GM19397 (cell line): ENCODE measurements around the gene SNX30.

ENCODE experiments used
- ATAC-seq: cut with Tn5 transposase; IDR thresholded peaks from one replicate; pipeline ENCODE4 v1.9.1; 2021; ENCODE audit warnings: mild to moderate bottlenecking, moderate library complexity; ENCODE audit not compliant: unreplicated experiment

SNX30 gene

DNA sequence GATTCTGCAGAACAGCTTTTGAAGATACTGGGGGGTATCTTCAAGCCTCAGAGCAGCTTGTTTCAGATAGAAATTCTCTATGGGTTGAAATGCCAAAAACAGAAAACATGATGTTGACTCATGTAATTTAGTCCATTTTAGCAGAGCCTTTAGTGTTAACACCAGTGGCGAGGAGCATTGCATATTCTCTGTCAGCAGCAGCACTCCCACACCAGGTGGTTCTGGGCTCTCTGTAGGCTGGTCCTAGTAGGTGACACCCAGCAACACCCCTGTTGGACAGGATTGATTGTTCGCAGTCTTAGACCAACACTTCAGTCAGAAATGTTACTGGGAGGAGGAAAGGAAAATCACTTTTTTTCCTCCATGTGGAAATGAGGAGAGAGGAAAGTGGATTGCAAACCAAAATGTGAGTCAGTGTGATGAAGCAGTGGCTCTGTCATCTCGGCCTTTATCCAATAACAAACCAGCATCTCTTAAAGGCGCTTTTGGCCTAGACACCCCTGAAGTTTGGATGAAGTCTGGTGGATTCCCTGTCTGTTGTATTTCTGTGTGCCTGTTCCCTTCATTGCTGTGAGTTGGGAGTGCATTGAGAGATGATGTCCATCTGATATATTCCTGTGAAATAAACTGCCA lies 123.3 kb downstream of the SNX30 start:
- ATAC-seq, result no peak

DNA sequence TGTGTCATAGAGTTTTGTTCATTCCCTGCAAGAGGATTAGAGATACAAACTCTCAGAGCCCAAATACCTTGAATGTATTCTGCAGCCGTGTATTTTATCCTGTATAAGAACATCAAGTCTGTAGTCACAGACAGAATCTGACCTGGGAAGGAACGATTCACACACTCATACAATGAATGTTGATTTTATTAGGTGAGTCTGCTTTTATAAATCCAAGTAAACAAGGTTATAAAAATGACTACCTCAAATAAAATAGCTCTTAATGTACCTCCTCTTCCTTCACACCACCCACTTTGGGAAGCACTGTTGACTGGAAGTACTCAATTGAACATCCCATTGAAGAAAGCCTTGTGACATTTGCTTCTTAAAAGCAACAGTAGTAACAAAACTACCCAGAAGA lies 128.2 kb downstream of the SNX30 start:
- ATAC-seq, result no peak

DNA sequence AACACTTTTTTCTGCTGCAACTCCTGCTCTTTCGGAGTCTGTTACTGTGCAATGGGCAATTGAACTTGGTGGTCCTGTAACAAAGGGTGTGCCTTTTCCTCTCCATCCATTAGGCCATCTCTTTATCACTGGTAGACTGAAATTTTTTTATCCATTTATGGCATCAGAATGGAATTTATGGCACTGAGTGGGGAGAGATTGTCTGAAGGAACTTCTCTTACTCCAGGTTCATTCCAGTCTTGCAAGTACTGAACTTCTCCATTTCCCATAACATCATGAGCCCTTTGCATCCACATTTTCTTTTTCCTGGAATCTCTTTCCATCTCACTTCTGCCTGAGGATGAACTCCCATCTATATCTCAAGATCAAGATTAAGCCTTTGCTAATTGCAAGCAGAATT lies 130.1 kb downstream of the SNX30 start:
- no peak for ATAC-seq

DNA sequence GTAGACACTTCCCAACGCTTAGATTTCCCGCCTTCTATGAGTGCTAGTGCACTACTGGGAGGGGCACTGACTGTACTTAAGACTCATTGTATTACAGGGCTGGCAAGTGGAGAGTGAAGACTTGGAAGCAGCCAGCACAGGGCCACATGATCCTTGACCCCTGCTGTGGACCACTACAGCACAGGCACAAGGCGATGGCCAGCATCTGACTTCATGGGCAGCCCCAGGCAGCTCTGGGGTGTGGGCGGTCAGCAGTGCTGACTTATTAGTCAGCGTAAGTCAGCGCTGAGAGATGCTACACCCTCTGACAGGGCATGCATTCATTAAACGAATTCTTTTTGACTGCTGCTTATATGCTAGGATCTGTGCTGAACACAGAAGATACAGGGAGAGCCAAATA lies 130.8 kb downstream of the SNX30 start:
- ATAC-seq, result no peak

DNA sequence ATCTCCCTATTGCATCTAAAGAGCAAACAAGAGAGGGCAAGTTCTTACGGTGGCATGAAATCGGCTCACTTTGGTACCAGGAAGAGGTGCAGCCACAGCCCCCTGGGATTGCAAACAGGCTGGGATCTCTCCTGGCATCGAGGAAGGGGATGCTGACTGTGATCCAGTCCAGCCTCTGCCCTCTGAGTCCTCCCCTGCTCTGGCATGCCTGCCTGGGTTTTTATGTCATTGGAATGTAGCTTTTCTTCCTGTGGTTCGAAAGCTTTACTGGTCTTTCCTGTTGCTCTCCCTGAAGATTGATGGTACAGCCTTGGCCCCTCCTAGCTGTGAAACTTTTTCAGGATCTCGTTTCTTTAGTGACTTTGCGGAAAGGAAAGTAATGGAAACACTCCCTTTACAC lies 133.5 kb downstream of the SNX30 start:
- ATAC-seq, result no peak

DNA sequence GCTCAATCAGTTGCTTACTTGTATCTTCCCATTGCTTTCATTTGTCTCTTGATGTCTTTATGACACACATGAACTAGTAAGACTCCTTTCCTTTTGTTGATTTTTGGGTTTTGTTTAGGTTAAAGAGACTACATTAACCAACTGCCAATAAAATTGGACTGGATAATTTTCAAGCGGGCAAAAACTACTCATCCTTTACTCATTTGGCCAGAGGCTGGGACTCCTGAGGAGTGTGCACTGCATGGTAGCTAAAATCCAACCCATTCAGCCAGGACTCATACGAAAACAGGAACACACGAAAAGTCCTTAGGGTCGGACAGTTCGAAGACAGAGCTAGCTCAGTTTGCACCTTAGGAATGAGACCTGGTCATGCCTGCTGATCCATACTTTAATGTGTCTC lies 134.2 kb downstream of the SNX30 start:
- ATAC-seq, result no peak

DNA sequence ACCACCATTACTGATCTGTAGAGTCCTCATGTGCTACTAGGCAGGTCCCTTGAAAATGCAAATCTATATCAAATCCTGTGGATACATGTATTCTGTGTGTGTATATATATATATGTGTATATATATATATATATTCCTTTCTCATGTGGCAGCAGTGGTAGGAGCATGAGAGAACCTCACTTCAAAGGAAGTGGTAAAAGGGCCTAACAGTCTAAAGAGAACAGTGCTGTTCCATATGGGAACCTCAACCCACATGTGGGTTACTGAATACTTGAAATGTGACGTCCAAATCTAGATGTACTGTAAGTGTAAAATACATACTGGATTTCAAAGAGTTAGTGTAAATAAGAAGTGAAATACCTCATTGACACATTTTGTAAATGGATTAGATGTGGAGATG lies 134.8 kb downstream of the SNX30 start:
- no peak for ATAC-seq

DNA sequence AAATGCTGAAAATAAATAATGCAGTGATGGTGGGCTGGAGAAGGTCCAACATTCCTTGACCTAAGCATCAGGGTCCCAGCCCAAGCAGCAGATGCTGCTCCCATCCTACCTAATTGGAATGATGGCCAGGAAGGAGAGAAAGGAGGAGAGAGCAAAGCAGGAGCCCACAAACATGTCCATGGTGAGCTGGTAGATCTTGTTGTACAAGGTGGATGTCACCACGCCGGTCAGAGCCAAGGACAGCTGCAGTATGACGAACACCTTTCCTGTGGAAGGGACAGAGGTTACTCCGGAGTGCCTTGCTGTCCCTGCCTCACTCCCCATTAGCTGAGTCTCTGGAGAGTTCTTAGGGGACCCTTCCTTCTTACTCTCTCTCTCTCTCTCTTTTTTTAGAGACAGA lies 135.8 kb downstream of the SNX30 start:
- no peak for ATAC-seq

DNA sequence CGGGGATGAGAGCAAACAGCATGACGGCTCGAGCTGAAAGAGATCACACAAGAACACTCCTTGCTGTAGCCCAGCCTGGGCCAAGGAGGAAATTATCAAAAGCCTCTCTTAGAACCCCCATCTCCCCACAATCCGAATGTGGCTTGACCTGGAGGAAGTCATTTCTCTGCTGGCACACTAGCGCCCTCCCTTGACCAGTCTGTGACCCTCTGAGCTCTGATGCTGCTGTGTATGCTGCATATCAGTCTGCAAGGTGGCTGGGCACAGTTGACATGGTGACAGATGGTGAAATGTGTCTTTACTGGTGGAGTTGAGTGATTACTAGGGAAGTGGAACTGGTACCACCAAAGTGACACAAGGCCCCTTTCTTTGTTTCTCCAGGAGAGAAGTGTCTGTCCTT lies 136.8 kb downstream of the SNX30 start:
- no peak for ATAC-seq

DNA sequence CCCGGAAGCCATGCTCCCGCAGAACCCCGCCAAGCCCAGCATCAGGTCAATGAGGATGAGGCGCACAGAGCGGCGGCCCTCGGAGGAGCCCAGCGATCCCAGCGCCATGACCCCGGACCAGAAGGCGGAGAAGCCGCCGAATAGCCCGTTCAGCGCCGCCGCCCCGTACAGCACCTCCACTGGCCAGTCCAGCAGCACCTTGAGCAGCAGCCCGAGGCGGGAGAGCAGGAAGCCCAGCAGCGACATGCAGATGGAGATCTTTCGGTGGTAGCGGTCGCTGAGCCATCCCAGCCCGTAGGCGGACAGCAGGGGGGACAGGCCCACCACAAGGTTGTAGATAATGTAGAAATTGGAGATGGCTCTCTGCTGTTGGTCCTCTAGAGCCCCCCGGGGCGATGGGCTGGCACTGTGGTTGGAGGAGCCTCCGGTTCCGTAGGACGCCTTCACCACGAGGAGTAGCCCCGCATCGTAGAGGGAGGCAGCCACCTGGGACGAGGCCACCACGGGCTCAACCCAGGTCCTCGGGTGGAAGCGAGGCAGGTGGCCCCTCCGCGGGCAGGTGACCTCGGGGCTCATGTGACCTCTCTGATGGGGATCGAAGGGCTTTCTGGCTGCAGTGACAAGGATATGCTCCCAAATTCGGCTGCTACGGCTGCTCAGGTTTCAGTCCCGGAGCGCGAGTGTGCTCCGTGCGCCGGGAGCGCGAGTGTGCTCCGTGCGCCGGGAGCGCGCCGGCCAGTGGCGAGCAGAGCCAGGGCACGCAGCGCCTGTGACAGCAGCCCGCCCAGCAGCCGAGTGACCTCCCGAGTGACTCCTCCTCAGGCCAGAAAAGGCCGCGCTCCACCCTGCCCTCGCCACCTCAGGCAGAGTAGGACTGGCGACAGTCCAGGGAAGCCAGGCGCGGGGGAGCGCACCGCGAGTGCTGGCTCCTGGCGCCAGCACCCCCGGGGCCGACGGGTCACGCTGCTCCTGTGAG lies 139.8 kb downstream of the SNX30 start, which contains the start of gene SLC46A2:
Gene SLC46A2 (minus strand): TSS at position 771 of the 976 bp plus-strand sequence. CDS start 195 bp downstream, at position 576.
- ATAC-seq, result no peak

DNA sequence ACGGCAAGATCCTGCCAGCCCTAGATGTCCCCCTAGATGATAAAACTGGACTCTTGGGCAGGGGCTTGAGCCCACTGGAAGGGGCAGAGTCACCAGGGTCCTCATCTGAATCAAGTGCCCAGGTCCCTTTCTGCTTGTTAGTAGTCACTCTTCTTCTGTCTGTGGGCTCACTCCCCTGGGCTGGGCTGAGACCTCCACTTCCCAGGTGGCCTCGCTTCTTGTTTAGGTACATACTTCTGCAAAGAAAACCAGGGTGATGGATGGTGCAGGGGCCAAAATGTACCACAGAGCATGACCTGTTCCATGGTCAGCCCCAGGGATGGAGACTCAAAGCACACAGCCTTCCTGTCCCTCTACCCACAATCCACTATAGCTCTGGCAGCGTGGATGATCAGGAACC lies 141.0 kb downstream of the SNX30 start:
- no peak for ATAC-seq

DNA sequence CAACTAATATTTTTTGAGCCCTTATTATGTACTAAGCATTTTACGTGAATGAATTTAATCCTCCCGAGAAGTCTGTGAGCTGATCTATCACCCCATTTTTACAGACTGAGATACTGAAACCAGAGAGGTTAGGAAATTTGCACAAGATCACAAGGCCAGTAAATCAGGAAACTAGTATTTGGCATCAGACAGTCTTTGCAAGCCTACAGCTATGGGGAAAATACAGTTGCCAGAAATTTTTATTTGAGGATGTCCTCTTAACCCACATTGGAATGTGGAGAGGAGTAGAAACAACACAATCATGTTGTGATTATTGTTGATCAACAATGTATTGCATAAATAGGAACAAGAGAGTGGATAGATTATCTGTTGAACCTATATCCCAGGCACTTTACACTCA lies 142.4 kb downstream of the SNX30 start:
- no peak for ATAC-seq

DNA sequence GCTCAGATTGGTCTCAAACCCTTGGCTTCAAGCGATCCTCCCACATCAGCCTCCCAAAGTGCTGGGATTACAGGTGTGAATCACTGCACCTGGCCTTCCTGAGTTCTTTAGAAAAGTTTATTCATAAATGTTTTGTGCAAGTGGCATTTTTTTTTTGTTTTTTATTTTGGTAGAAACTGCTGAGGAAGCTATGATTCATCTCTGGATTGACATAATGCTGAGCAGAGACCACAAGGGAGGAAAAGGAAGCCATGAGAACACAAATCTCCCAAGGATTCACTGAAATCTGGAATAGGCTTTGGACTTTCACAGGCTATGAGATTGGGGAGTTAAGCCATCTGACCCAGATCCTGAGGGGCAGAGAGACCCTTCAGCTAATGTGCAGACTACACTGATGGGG lies 143.5 kb downstream of the SNX30 start:
- no peak for ATAC-seq

DNA sequence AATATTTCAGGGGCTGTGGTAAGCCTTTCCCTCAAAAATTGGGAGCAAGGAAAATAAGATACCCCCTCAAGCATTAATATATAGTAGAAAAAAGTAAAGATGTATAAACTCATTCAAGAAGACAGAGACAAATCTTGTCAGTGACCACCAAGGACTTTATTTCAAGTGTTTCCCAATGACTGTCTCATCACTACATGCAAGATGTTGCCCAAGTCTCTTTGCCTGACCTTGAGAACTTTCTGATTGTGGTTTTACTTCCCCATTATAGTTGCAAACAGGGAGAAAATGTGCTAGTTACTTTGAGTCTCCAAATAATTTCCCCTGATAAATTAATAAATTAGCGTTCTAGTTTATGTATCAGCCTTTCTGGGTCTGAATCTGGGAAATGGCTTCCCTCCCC lies 144.1 kb downstream of the SNX30 start:
- ATAC-seq, result no peak

DNA sequence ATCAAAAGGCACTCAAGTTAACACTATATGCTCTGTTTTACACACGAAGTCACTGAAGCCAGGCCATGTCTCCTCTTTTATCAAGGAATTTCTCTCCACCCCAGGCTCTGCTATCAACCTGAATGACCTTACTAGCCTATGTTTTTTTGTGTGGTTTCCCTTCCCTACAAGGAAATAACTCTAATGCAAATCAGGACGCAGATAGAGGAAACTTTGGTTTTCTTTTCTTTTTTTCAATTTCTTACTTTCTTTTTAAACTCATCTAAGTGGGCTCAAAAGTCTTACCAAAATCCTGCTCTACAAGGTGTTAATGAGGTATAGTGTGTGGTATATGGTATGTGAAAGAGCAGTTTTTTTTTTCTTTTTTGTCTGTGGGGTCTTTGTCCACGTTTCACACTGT lies 145.6 kb downstream of the SNX30 start:
- ATAC-seq, result no peak

DNA sequence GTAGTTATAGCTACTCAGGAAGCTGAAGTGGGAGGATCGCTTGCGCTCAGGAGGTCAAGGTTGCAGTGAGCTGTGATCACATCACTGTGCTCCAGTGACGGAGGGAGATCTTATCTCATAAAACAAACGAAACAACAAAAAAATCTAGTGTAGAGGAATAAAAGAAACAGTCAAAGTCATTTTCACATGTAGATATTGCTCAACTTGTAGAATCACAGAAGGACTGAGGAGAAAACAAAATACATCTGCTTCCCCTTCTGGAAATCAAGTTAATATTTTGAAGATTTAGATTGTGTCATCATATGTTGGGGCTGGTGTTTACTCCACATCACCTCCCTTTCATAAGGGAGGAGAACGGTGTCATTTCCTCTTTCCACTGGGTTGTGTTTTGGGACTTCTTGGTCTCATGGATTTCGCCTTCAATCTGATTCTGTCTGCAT lies 148.3 kb downstream of the SNX30 start:
- no peak for ATAC-seq

DNA sequence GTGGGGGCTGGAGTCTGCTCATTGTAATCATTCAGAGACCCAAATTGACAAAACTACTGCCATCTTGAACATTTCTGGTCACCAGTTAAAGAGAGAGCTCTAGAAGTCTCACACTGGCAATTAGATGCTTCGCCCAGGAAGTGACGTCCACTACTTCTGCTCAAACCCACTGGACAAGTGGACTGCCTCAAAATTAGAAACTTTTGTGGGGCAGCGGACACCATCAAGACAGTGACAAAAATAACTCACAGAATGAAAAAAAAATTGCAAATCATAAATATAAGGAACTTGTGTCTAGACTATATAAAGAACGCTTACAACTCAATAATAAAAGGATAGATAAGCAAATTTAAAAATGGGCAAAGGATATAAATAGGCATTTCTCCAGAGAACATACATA lies 149.9 kb downstream of the SNX30 start:
- no peak for ATAC-seq

DNA sequence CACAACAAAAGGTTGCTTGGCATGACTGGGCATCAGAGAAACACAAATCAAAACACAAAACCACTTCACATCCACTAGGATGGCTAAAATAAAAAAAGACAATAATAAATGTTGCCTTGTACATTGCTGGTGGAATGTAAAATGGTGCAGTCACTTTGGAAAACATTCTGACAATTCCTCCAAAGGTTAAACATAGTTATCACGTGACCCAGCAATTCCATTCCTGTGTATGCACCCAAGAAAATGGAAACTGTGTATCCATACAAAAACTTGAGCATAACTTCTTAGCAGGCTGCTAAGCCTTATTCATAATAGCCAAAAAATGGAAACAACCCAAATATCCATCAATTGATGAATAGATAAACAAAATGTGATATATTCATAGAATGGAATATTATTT lies 150.3 kb downstream of the SNX30 start:
- no peak for ATAC-seq

DNA sequence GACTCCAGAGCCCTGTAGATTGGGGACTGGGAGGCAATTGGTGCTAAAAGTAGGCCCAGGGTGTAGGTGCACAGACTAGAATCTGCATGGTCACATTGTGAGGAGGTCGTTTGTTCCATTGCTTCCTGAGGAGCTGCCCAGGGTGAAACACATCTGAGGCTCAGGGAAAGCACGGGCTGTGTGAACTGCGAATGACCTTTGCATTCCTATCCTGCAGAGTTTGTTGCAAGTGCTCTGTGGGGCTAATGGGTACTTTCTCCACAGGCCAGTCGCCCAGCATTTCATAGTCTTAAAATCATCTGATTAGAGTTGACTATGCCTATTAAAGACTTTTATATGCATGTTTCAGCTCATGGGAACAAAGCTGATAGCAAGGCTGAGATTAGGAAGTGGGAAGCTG lies 154.5 kb downstream of the SNX30 start:
- no peak for ATAC-seq

DNA sequence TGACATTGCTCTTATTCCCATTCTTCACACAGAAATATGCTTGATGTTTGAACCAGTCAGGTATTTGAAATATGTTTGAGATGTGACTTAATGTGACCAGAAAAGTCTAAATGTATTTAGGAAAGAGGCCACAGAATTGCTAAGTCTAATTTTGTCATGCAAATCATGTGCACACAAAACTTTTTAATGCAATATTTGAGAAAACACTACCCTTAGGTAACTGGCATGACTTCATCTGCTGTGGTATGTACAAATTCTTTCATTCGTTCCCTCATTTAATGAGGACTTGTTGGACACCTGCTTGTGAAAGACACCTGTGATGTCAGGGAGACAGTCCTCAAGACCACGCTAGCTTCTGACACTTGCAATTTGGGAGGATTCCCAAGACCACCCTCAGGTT lies 161.2 kb downstream of the SNX30 start:
- ATAC-seq, result no peak

DNA sequence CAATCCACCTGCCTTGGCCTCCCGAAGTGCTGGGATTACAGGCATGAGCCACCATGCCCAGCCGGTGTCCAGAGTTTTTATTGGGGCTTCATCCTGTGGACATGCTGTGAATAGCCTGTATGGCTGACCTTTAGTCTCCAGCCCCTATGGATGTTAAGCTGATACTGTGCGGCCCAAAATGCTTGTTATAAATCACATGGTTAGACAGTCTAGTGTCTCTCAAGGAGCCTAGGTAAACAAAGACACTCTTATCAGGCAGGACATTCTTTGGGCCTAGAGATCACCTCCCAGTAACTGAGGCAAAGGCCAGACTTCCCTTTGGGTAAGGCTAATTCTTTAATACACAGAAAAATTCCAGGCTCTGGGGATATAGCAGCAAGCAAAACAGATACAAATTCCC lies 162.1 kb downstream of the SNX30 start:
- ATAC-seq, result no peak

DNA sequence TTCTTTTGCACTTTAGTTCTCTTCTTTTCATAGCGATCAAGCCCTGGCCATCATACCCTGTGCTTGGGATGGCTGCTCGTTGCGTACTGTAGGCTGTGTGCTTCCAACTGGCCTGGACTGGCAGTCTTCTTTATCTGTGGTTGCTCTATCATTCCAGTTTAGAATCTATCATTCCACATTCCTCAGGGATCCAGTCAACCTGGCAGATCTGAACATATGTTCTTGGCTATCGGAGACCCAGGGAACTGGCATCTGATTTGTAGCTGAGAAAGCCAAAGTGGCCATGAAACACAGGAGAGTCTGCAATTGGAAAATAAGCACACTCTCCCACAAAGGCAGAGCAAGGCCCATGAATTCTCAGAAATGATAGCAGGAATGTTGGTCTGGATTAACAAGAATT lies 162.8 kb downstream of the SNX30 start:
- ATAC-seq, result no peak
